Kidney epithelial cell (primary cell): ENCODE results near the gene EDIL3. TPM values are rescaled to one million over a fixed set of nuclear protein-coding genes. Genes with fewer than 3 reads are reported as not detected.

Experiments used
- DNase-seq: peaks from one replicate; pipeline ENCODE4 v3.0.0-alpha.2; 2010; ENCODE audit warnings: low read depth
- H3K27me3 ChIP-seq: 2 replicates; pipeline ENCODE4 v1.6.0; 2011; ENCODE audit warnings: low read length; ENCODE audit not compliant: control insufficient read depth, insufficient read depth
- H3K36me3 ChIP-seq: 2 replicates; pipeline ENCODE4 v1.5.1; 2011; ENCODE audit warnings: low read length; ENCODE audit not compliant: control insufficient read depth, insufficient read depth
- H3K4me3 ChIP-seq: 2 replicates; pipeline ENCODE4 v1.5.1; 2011; ENCODE audit warnings: low read depth, mild to moderate bottlenecking, control low read depth, low read length
- total RNA-seq: library from RNA; depleted of rRNA; stranded (reverse); fragments of >200 nt; gene quantifications from 2 replicates; pipeline ENCODE4 v1.2.3, GENCODE V29; 2015
- TF ChIP-seq, protein P1 (sequence below): IDR thresholded peaks from 2 replicates; pipeline ENCODE4 v1.5.1; 2011; ENCODE audit warnings: mild to moderate bottlenecking, moderate library complexity, low read length, control low read depth, inconsistent platforms; ENCODE audit not compliant: insufficient read depth, poor library complexity, severe bottlenecking

The EDIL3 gene, protein sequence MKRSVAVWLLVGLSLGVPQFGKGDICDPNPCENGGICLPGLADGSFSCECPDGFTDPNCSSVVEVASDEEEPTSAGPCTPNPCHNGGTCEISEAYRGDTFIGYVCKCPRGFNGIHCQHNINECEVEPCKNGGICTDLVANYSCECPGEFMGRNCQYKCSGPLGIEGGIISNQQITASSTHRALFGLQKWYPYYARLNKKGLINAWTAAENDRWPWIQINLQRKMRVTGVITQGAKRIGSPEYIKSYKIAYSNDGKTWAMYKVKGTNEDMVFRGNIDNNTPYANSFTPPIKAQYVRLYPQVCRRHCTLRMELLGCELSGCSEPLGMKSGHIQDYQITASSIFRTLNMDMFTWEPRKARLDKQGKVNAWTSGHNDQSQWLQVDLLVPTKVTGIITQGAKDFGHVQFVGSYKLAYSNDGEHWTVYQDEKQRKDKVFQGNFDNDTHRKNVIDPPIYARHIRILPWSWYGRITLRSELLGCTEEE
- 41.7 and 42.0 TPM in 2 replicates for total RNA-seq

DNA sequence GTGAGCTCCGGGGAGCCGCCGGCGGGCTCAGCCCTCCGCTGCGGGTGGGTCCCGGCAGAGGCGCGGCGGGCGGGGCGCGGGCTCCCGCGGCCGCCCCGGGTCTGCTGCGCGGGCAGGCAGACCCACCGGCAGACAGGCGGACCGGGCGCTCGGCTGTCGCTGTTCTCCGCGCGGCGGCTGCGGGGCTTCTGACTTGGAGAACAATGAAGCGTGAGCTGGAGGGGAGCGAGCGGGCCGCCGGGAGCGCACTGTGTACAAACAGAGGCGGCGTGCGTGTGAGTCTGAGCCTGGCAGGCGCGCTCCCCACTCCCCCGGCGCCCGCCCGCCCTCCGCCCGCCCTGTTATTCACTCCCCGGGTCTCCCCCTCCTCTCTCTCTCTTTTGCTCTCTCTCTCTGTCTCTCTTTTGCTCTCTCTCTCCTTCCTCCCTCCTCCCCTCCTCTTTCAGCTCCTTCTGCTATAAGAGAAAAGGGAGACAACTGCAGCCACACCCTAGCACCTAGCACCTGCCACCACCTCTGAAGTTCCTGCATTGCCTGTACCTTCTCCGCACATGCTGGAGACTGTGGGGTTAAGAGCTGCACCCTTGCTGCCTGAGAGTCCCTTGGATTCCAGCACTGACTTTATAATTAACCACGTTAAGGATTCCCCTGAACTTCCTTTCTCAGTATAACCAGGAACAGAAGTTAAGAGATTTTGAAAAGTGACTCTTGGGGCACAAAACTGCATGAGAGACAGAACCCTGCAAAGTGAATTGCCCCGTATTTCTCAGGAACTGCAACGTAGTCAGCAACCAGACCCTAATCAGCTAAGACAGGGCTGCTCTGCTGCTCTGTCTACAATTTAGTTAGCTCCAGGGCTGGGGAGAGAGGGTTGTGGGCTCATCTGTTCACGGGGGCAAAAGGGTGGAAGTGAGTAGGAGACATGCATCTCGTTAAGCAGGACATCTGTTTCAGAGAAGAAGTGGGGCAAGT is at the start of gene EDIL3:
EDIL3 (minus strand) TSS at position 277 of the 972 bp plus-strand sequence. CDS start 506 bp downstream, outside the sequence.
- no peaks in the 10 kb centered on the region for H3K27me3 ChIP-seq
- DNase-seq, result no peak
- TF ChIP-seq, protein P1, sequence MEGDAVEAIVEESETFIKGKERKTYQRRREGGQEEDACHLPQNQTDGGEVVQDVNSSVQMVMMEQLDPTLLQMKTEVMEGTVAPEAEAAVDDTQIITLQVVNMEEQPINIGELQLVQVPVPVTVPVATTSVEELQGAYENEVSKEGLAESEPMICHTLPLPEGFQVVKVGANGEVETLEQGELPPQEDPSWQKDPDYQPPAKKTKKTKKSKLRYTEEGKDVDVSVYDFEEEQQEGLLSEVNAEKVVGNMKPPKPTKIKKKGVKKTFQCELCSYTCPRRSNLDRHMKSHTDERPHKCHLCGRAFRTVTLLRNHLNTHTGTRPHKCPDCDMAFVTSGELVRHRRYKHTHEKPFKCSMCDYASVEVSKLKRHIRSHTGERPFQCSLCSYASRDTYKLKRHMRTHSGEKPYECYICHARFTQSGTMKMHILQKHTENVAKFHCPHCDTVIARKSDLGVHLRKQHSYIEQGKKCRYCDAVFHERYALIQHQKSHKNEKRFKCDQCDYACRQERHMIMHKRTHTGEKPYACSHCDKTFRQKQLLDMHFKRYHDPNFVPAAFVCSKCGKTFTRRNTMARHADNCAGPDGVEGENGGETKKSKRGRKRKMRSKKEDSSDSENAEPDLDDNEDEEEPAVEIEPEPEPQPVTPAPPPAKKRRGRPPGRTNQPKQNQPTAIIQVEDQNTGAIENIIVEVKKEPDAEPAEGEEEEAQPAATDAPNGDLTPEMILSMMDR, result no peak
- H3K4me3 ChIP-seq, result peak within 1 kb of the TSS; percentile 76
- H3K36me3 ChIP-seq, result no peaks in the 10 kb centered on the region

DNA sequence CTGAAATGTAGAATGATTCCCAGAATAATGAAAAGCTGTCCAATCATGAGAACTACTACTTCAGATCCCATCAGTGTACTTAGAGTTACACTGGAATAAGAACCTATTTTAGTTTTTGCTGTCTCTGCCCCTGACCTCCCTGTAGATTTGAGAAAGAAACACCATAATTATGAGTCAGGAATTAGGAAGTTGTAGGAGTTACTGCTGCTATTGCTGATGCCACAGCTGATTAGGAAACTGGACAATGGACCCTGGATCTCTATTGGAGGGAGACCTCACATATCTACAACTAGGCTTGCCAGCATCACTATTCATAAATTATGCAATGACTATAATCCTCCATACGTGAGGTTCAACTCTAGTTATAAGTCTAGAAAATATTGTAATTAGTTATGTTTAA is 48.8 kb upstream of the EDIL3 start:
- Histone ChIP-seq H3K36me3 (no peaks in the 10 kb centered on the region), H3K27me3 (no peaks in the 10 kb centered on the region), H3K4me3 (no peak overlapping the region)
- TF ChIP-seq, protein P1, result no peak
- DNase-seq, result no peak

DNA sequence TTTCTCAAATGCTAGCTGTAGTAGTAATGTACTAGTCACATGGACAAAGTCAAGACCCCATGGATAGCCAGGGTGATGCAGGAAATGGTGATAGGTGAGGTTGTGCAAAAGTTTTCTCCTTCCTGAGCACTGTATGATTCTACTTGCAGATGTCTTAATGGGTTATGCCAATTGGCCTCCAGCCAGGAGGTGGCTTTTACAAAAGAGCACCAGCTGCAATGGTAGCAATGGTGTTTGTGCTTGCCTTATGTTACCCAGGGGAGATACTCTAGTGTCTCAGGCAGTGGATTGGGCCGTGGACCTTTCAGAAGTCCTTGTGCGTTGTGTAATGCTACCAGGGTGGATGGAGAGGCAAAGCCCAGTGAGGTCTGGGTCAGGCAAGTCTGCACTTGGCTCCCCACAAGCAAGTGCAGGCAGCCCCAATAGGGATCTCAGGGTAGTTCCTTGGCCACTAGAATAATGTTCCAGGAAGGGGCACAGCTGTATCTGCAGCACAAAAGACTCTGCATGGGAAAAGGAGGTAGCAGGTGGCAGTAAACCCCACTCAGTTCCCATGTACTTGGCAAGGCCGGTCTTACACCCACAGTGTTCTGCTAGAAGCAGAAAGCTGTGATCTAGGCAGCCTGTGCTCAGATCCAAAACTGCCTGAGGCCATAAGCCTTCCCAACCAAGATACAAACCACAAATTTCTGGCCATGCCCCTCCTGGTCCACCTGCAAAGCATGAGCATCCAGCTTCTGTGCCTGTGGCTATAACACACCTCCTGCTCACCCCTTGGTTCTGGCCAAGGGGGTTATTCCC is 46.4 kb upstream of the EDIL3 start:
- Histone ChIP-seq H3K36me3 (no peaks in the 10 kb centered on the region), H3K27me3 (no peaks in the 10 kb centered on the region), H3K4me3 (no peak overlapping the region)
- TF ChIP-seq, protein P1, result no peak
- no peak for DNase-seq

DNA sequence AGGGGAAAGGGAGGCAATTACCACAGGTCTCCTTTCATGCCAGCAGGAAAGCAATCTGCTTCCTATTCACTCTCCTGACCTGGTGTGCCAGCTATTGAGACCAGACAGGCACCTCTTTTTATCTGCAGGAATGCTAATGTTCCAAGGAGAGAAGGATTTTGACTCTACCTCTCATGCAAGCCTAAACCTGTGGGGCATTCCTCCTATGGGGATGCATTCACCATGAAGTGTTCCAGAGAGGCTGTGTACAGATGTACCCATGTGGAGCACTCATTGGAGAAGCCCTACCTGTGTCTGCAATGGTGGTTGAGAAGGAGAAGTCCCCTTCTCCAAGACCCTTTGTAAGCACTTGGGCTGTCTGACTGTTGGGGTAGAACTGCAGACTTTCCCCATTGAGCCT is 45.4 kb upstream of the EDIL3 start:
- Histone ChIP-seq H3K36me3 (no peaks in the 10 kb centered on the region), H3K27me3 (no peaks in the 10 kb centered on the region), H3K4me3 (no peak overlapping the region)
- no peak for DNase-seq
- TF ChIP-seq, protein P1, result no peak

DNA sequence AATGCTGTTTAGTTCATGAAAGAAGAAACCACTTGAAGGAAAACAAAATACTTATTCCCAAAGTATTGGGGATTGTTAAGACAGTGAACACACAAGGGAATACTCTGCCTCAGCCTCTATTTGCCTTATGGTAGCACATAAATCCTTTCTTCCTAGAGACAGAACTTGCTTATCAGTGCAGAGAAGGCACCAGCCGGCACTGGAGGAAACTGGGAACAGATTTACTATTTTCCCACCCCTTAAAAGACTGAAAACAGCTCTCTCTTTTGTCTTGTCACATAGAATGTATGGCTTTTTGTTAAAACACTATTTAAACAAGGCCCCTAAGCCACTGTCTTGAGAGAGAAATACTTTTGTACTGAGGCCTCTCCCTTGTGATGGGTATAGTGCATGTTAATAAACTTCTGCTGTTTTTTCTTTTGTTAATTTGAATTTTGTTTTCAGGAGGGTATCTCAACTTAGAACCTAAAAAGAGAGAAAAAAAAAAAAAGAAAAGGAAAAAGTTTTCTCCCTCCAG is 40.7 kb upstream of the EDIL3 start:
- Histone ChIP-seq H3K4me3 (no peak overlapping the region), H3K36me3 (no peaks in the 10 kb centered on the region), H3K27me3 (no peaks in the 10 kb centered on the region)
- TF ChIP-seq, protein P1, result no peak
- DNase-seq, result no peak
